Liver (tissue), 3 donors: ENCODE data around the gene TXNRD2.

ENCODE experiments used
- ATF3 ChIP-seq: IDR thresholded peaks from 2 replicates; pipeline ENCODE4 v1.6.1; 2016; ENCODE audit warnings: antibody characterized with exemption
- CTCF ChIP-seq: fragments of 150-350 bp; IDR thresholded peaks from 2 replicates; pipeline ENCODE4 v1.5.1; 2017; ENCODE audit warnings: improper control_type of control experiment, low read depth, low read length; ENCODE audit not compliant: missing input control
- FOXA2 ChIP-seq: IDR thresholded peaks from 2 replicates; pipeline ENCODE4 v1.6.1; 2016; ENCODE audit warnings: antibody characterized with exemption
- GABPA ChIP-seq, 2 donors: IDR thresholded peaks in 1 of 2; conservative IDR thresholded peaks in 1 of 2; 2 replicates each; pipeline ENCODE4 v1.6.1; 2016; ENCODE audit warnings: antibody characterized with exemption in 2 of 2, mild to moderate bottlenecking in 1 of 2, moderate library complexity in 1 of 2
- HNF4G ChIP-seq: IDR thresholded peaks from 2 replicates; pipeline ENCODE4 v1.6.1; 2016; ENCODE audit warnings: antibody characterized with exemption
- JUND ChIP-seq, 2 donors: IDR thresholded peaks; 2 replicates each; pipeline ENCODE4 v1.6.1; 2016; ENCODE audit warnings: antibody characterized with exemption in 2 of 2
- MAX ChIP-seq: IDR thresholded peaks from 2 replicates; pipeline ENCODE4 v1.6.1; 2016; ENCODE audit warnings: antibody characterized with exemption
- RAD21 ChIP-seq, 2 donors: IDR thresholded peaks; 2 replicates each; pipeline ENCODE4 v1.6.1; 2016; ENCODE audit warnings: antibody characterized with exemption in 2 of 2, mild to moderate bottlenecking in 2 of 2
- REST ChIP-seq: IDR thresholded peaks from 2 replicates; pipeline ENCODE4 v1.6.1; 2016; ENCODE audit warnings: antibody characterized with exemption, mild to moderate bottlenecking
- RXRA ChIP-seq, 2 donors: IDR thresholded peaks; 2 replicates each; pipeline ENCODE4 v1.6.1; 2017 to 2018; ENCODE audit warnings: antibody characterized with exemption in 2 of 2, mild to moderate bottlenecking in 1 of 2
- SP1 ChIP-seq: IDR thresholded peaks from 2 replicates; pipeline ENCODE4 v1.6.1; 2018; ENCODE audit warnings: antibody characterized with exemption, mild to moderate bottlenecking
- TAF1 ChIP-seq: conservative IDR thresholded peaks from 2 replicates; pipeline ENCODE4 v1.6.1; 2016; ENCODE audit warnings: antibody characterized with exemption, mild to moderate bottlenecking
- YY1 ChIP-seq: IDR thresholded peaks from 2 replicates; pipeline ENCODE4 v1.6.1; 2016; ENCODE audit warnings: antibody characterized with exemption, mild to moderate bottlenecking
- ZBTB33 ChIP-seq: IDR thresholded peaks from 2 replicates; pipeline ENCODE4 v1.6.1; 2016; ENCODE audit warnings: antibody characterized with exemption
- donor health status: healthy.
- donor health status: healthy.

GRCh38 chr22:19981171-19981960 lies 39.7 kb upstream of the TXNRD2 start:
- no peak for TF ChIP-seq CTCF
- TF ChIP-seq FOXA2: no peak
- no peak for TF ChIP-seq TAF1
- no peak for TF ChIP-seq MAX
- TF ChIP-seq RAD21 (IDR thresholded peaks at IDR 0.05): no peak
- TF ChIP-seq YY1: no peak
- no peak for TF ChIP-seq SP1
- no peak for TF ChIP-seq REST
- no peak for TF ChIP-seq GABPA (IDR thresholded peaks at IDR 0.05 in 1 of 2, conservative IDR thresholded peaks at IDR 0.05 in 1 of 2)
- no peak for TF ChIP-seq JUND (IDR thresholded peaks at IDR 0.05)
- TF ChIP-seq RXRA (IDR thresholded peaks at IDR 0.05): no peak
- TF ChIP-seq ATF3: no peak
- no peak for TF ChIP-seq HNF4G
- no peak for TF ChIP-seq ZBTB33
